ENCODE results near the gene RSKR. TPM values are rescaled to one million over a fixed set of nuclear protein-coding genes. Genes with fewer than 3 reads are reported as not detected.

Gene RSKR
- total and polyA plus RNA-seq, 4 donors, result 0.13 to 15.7 (median 4.6) TPM

GRCh38 chr17:28634206-28634865, 20.4 kb upstream of the RSKR start:
- H3K4me3 ChIP-seq (ENCODE audit: low read length in 2 of 2), result no peak overlapping the region
- no peaks in the 10 kb centered on the region for H3K4me1 ChIP-seq (ENCODE audit: control insufficient read depth in 1 of 2, insufficient read depth in 2 of 2, low read length in 2 of 2)
- H3K27me3 ChIP-seq (ENCODE audit: control insufficient read depth in 1 of 2, insufficient read depth in 2 of 2, low read length in 1 of 2), result no peaks in the 10 kb centered on the region
- no peak overlapping the region for H3K27ac ChIP-seq (ENCODE audit: low read depth in 1 of 2, low read length in 2 of 2)
- H3K36me3 ChIP-seq (ENCODE audit: control insufficient read depth in 1 of 2, insufficient read depth in 2 of 2, low read length in 1 of 2), result peaks cover 6 to 19% of the 10 kb centered on the region in 2 donors
- intact Hi-C loops (cut with DNase I), result no loop called here
- H3K9me3 ChIP-seq (ENCODE audit: control insufficient read depth, low read length), result no peaks in the 10 kb centered on the region
- DNase-seq (no peak), ATAC-seq (ENCODE audit: low FRiP score) (no peak)
- WGBS, 2 donors, result 88 to 91% methylated on average over 14 of the region's 14 CpGs

- 88 to 95% methylated on average over 4 of the region's 4 CpGs for WGBS, 2 donors
- Histone ChIP-seq H3K4me3 (ENCODE audit: low read length in 2 of 2) (no peak overlapping the region), H3K9me3 (ENCODE audit: control insufficient read depth, low read length) (no peaks in the 10 kb centered on the region), H3K27me3 (ENCODE audit: control insufficient read depth in 1 of 2, insufficient read depth in 2 of 2, low read length in 1 of 2) (no peaks in the 10 kb centered on the region), H3K36me3 (ENCODE audit: control insufficient read depth in 1 of 2, insufficient read depth in 2 of 2, low read length in 1 of 2) (peaks cover 15 to 20% of the 10 kb centered on the region in 2 donors), H3K27ac (ENCODE audit: low read depth in 1 of 2, low read length in 2 of 2) (no peak overlapping the region), H3K4me1 (ENCODE audit: control insufficient read depth in 1 of 2, insufficient read depth in 2 of 2, low read length in 2 of 2) (no peaks in the 10 kb centered on the region)
- ATAC-seq (ENCODE audit: low FRiP score), result no peak
- DNase-seq, result peak in 1 of 2 donors; percentile 9
- intact Hi-C loops (cut with DNase I), result no loop called here
Measured at GRCh38 chr17:28626818-28627217, 12.8 kb upstream of the RSKR start.

GRCh38 chr17:28624148-28624547, 10.2 kb upstream of the RSKR start:
- H3K4me1 ChIP-seq (ENCODE audit: control insufficient read depth in 1 of 2, insufficient read depth in 2 of 2, low read length in 2 of 2), result no peaks in the 10 kb centered on the region

DNA sequence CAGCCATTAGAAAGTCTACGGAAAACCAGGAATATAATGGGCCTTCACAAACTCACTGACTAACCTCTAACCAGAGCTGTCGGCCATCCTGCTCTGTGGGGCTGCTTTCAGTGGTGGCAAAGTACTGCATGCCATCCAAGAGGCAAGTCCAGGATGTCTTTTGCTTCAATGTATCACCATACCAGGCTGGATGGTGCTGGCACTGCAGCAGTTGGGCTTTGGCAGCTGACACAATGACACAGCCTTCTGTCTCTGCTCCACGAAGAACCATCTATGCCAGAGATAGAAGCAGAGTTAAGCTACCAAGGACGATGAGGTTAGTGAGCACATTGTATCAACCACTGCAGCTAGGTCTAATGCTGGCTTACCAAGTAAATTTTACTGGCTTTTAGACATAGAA, 9.7 kb upstream of the RSKR start:
- H3K36me3 ChIP-seq (ENCODE audit: control insufficient read depth in 1 of 2, insufficient read depth in 2 of 2, low read length in 1 of 2), result peaks cover 20 to 44% of the 10 kb centered on the region in 2 donors
- no peak overlapping the region for H3K4me3 ChIP-seq (ENCODE audit: low read length in 2 of 2)
- no peak for DNase-seq
- intact Hi-C loops (cut with DNase I), result no loop called here
- H3K4me1 ChIP-seq (ENCODE audit: control insufficient read depth in 1 of 2, insufficient read depth in 2 of 2, low read length in 2 of 2), result no peaks in the 10 kb centered on the region
- H3K27ac ChIP-seq (ENCODE audit: low read depth in 1 of 2, low read length in 2 of 2), result no peak overlapping the region
- no peaks in the 10 kb centered on the region for H3K9me3 ChIP-seq (ENCODE audit: control insufficient read depth, low read length)
- ATAC-seq (ENCODE audit: low FRiP score), result no peak
- H3K27me3 ChIP-seq (ENCODE audit: control insufficient read depth in 1 of 2, insufficient read depth in 2 of 2, low read length in 1 of 2), result no peaks in the 10 kb centered on the region
- WGBS, 2 donors, result 89 to 93% methylated on average over 4 of the region's 4 CpGs

More at GRCh38 chr17:28624148-28624547, 10.2 kb upstream of the RSKR start:
- intact Hi-C loops (cut with DNase I), result no loop called here
- Histone ChIP-seq H3K27me3 (ENCODE audit: control insufficient read depth in 1 of 2, insufficient read depth in 2 of 2, low read length in 1 of 2) (no peaks in the 10 kb centered on the region), H3K4me3 (ENCODE audit: low read length in 2 of 2) (no peak overlapping the region), H3K9me3 (ENCODE audit: control insufficient read depth, low read length) (no peaks in the 10 kb centered on the region), H3K36me3 (ENCODE audit: control insufficient read depth in 1 of 2, insufficient read depth in 2 of 2, low read length in 1 of 2) (peaks cover 19 to 43% of the 10 kb centered on the region in 2 donors), H3K27ac (ENCODE audit: low read depth in 1 of 2, low read length in 2 of 2) (no peak overlapping the region)
- DNase-seq (no peak), ATAC-seq (ENCODE audit: low FRiP score) (no peak)
- 90 to 92% methylated on average over 2 of the region's 2 CpGs for WGBS, 2 donors

DNA sequence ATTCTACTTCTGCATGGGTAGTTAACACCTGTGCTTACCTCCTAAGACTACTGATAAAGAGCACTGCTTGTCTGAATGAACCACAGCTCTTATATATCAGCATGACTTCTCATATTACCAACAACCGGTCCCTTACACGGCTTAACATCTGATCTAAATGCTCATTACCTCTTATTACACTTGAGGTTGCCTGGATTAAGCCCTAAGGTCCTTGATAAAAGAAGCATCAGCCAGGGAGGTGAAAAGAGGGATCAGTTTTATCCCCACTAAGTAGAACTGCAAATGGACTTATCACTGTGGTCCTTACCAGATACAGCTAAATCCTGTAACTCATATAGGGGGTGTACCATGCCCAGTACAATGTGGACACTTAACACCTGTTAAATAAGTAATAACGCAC, 8.2 kb upstream of the RSKR start:
- Histone ChIP-seq H3K36me3 (ENCODE audit: control insufficient read depth in 1 of 2, insufficient read depth in 2 of 2, low read length in 1 of 2) (peaks cover 20 to 37% of the 10 kb centered on the region in 2 donors), H3K27me3 (ENCODE audit: control insufficient read depth in 1 of 2, insufficient read depth in 2 of 2, low read length in 1 of 2) (no peaks in the 10 kb centered on the region), H3K27ac (ENCODE audit: low read depth in 1 of 2, low read length in 2 of 2) (no peak overlapping the region), H3K4me1 (ENCODE audit: control insufficient read depth in 1 of 2, insufficient read depth in 2 of 2, low read length in 2 of 2) (no peaks in the 10 kb centered on the region), H3K4me3 (ENCODE audit: low read length in 2 of 2) (no peak overlapping the region), H3K9me3 (ENCODE audit: control insufficient read depth, low read length) (no peaks in the 10 kb centered on the region)
- 92 to 96% methylated on average over 3 of the region's 3 CpGs for WGBS, 2 donors
- intact Hi-C loops (cut with DNase I), result no loop called here
- DNase-seq (no peak), ATAC-seq (ENCODE audit: low FRiP score) (no peak)

- H3K9me3 ChIP-seq (ENCODE audit: control insufficient read depth, low read length), result no peaks in the 10 kb centered on the region
- no peak overlapping the region for H3K4me3 ChIP-seq (ENCODE audit: low read length in 2 of 2)
- intact Hi-C loops (cut with DNase I), result no loop called here
- H3K4me1 ChIP-seq (ENCODE audit: control insufficient read depth in 1 of 2, insufficient read depth in 2 of 2, low read length in 2 of 2), result no peaks in the 10 kb centered on the region
- no peaks in the 10 kb centered on the region for H3K27me3 ChIP-seq (ENCODE audit: control insufficient read depth in 1 of 2, insufficient read depth in 2 of 2, low read length in 1 of 2)
- 77 to 88% methylated on average over 2 of the region's 2 CpGs for WGBS, 2 donors
- DNase-seq, result no peak
- H3K27ac ChIP-seq (ENCODE audit: low read depth in 1 of 2, low read length in 2 of 2), result no peak overlapping the region
- ATAC-seq (ENCODE audit: low FRiP score), result no peak
- peaks cover 27 to 37% of the 10 kb centered on the region in 2 donors for H3K36me3 ChIP-seq (ENCODE audit: control insufficient read depth in 1 of 2, insufficient read depth in 2 of 2, low read length in 1 of 2)
Measured at GRCh38 chr17:28620010-28620409, 6.0 kb upstream of the RSKR start.

GRCh38 chr17:28618464-28618863, 4.5 kb upstream of the RSKR start:
- Histone ChIP-seq H3K4me1 (ENCODE audit: control insufficient read depth in 1 of 2, insufficient read depth in 2 of 2, low read length in 2 of 2) (no peaks in the 10 kb centered on the region), H3K4me3 (ENCODE audit: low read length in 2 of 2) (no peak overlapping the region), H3K27ac (ENCODE audit: low read depth in 1 of 2, low read length in 2 of 2) (no peak overlapping the region), H3K27me3 (ENCODE audit: control insufficient read depth in 1 of 2, insufficient read depth in 2 of 2, low read length in 1 of 2) (no peaks in the 10 kb centered on the region), H3K36me3 (ENCODE audit: control insufficient read depth in 1 of 2, insufficient read depth in 2 of 2, low read length in 1 of 2) (peaks cover 26 to 33% of the 10 kb centered on the region in 2 donors), H3K9me3 (ENCODE audit: control insufficient read depth, low read length) (no peaks in the 10 kb centered on the region)
- intact Hi-C loops (cut with DNase I), result no loop called here
- WGBS, 2 donors, result 90 to 94% methylated on average over 3 of the region's 3 CpGs
- ATAC-seq (ENCODE audit: low FRiP score), result no peak
- DNase-seq, result no peak

DNA sequence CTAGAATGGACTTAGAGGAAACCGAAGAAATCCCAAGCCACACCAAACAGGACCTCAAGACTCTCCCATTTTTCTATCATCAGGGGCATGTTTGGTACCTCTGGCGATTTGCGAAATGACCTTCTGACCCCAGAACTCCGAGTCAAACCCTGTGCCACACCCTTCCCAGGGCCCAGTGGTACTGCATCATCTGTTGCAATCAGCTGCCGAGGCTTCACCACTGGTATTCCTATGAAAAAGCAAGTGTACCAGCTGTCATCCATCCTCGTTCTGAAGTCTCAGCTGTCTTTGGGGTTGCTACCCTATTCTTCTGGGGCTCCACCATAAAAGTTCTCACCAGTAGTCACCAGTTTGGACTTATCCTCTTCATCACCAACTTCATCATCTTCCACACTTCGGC, 2.3 kb upstream of the RSKR start:
- 79% methylated on average over 7 of the region's 7 CpGs for WGBS, 2 donors
- Histone ChIP-seq H3K9me3 (ENCODE audit: control insufficient read depth, low read length) (no peaks in the 10 kb centered on the region), H3K4me3 (ENCODE audit: low read length in 2 of 2) (no peak overlapping the region), H3K4me1 (ENCODE audit: control insufficient read depth in 1 of 2, insufficient read depth in 2 of 2, low read length in 2 of 2) (no peaks in the 10 kb centered on the region), H3K27me3 (ENCODE audit: control insufficient read depth in 1 of 2, insufficient read depth in 2 of 2, low read length in 1 of 2) (no peaks in the 10 kb centered on the region), H3K36me3 (ENCODE audit: control insufficient read depth in 1 of 2, insufficient read depth in 2 of 2, low read length in 1 of 2) (peaks cover 21 to 24% of the 10 kb centered on the region in 2 donors), H3K27ac (ENCODE audit: low read depth in 1 of 2, low read length in 2 of 2) (no peak overlapping the region)
- no peak for DNase-seq
- intact Hi-C loops (cut with DNase I), result no loop called here
- ATAC-seq (ENCODE audit: low FRiP score), result no peak

GRCh38 chr17:28615260-28615940, 1.4 kb upstream of the RSKR start:
- DNase-seq (no peak), ATAC-seq (ENCODE audit: low FRiP score) (no peak)
- Histone ChIP-seq H3K27me3 (ENCODE audit: control insufficient read depth in 1 of 2, insufficient read depth in 2 of 2, low read length in 1 of 2) (no peaks in the 10 kb centered on the region), H3K36me3 (ENCODE audit: control insufficient read depth in 1 of 2, insufficient read depth in 2 of 2, low read length in 1 of 2) (peaks cover 12 to 20% of the 10 kb centered on the region in 2 donors), H3K27ac (ENCODE audit: low read depth in 1 of 2, low read length in 2 of 2) (no peak overlapping the region), H3K4me3 (ENCODE audit: low read length in 2 of 2) (no peak overlapping the region), H3K9me3 (ENCODE audit: control insufficient read depth, low read length) (no peaks in the 10 kb centered on the region), H3K4me1 (ENCODE audit: control insufficient read depth in 1 of 2, insufficient read depth in 2 of 2, low read length in 2 of 2) (no peaks in the 10 kb centered on the region)
- intact Hi-C loops (cut with DNase I), result no loop called here
- 79 to 82% methylated on average over 4 of the region's 4 CpGs for WGBS, 2 donors
